Activated CD8-positive, alpha-beta T cell treated with anti-CD3 and anti-CD28 coated beads, Interleukin-2, amount 10 ng/mL, durations not matched to agents 7 days and 5 days (primary cell): ENCODE results near the gene LMO3. TPM values are rescaled to one million over a fixed set of nuclear protein-coding genes. Genes with fewer than 3 reads are reported as not detected.

Source experiments
- ATAC-seq: fragments of 150-1000 bp; cut with Tn5 transposase; one replicate; pipeline ENCODE4 v1.10.0; 2021; ENCODE audit warnings: moderate library complexity
- CTCF ChIA-PET: fragments of 350-600 bp; sonication (Branson Sonifier 250); formaldehyde crosslinking; loops from one replicate; lab custom pipeline; 2021; ENCODE audit warnings: antibody characterized with exemption; lab: Charles Lee
- POLR2A ChIA-PET: fragments of 350-600 bp; sonication (Branson Sonifier 250); formaldehyde crosslinking; loops from one replicate; lab custom pipeline; 2021; ENCODE audit warnings: antibody characterized with exemption; lab: Charles Lee
- DNase-seq: peaks from one replicate; pipeline ENCODE4 v3.0.0-alpha.2; 2020
- H3K27ac Mint-ChIP-seq: one replicate; pipeline ENCODE4 v1.8.0; 2021; ENCODE audit warnings: mild to moderate bottlenecking, mixed read lengths
- H3K27me3 Mint-ChIP-seq: one replicate; pipeline ENCODE4 v1.8.0; 2021; ENCODE audit warnings: low read depth, mixed read lengths
- H3K36me3 Mint-ChIP-seq: one replicate; pipeline ENCODE4 v1.8.0; 2021; ENCODE audit warnings: low read depth, mixed read lengths
- H3K4me1 Mint-ChIP-seq: one replicate; pipeline ENCODE4 v1.8.0; 2021; ENCODE audit warnings: low read depth, mixed read lengths
- H3K4me3 Mint-ChIP-seq: one replicate; pipeline ENCODE4 v1.8.0; 2021; ENCODE audit warnings: mild to moderate bottlenecking, mixed read lengths
- H3K9me3 Mint-ChIP-seq: one replicate; pipeline ENCODE4 v1.8.0; 2022; ENCODE audit warnings: mixed read lengths; ENCODE audit not compliant: insufficient read depth
- total RNA-seq, 2 experiments: library from RNA; stranded (reverse); gene quantifications; one replicate each; pipeline ENCODE4 v1.2.3, GENCODE V29; 2021

The LMO3 gene
- total RNA-seq, 2 experiments from 2014 or later, result not detected

GRCh38 chr12:16526693-16527092, 79.3 kb downstream of the LMO3 start:
- ChIA-PET CTCF (no interaction called here), POLR2A (no interaction called here)
- Mint-ChIP-seq H3K4me1 (no peaks in the 10 kb centered on the region), H3K36me3 (no peaks in the 10 kb centered on the region), H3K9me3 (no peaks in the 10 kb centered on the region), H3K27ac (no peak overlapping the region), H3K27me3 (no peaks in the 10 kb centered on the region), H3K4me3 (no peak overlapping the region)
- no peak for ATAC-seq
- no peak for DNase-seq

GRCh38 chr12:16524378-16524777, 81.6 kb downstream of the LMO3 start:
- H3K36me3 Mint-ChIP-seq, result no peaks in the 10 kb centered on the region
- POLR2A ChIA-PET, result no interaction called here
- H3K9me3 Mint-ChIP-seq, result no peaks in the 10 kb centered on the region
- no peaks in the 10 kb centered on the region for H3K4me1 Mint-ChIP-seq
- no peak overlapping the region for H3K27ac Mint-ChIP-seq
- H3K4me3 Mint-ChIP-seq, result no peak overlapping the region
- DNase-seq (no peak), ATAC-seq (no peak)
- CTCF ChIA-PET, result no interaction called here
- no peaks in the 10 kb centered on the region for H3K27me3 Mint-ChIP-seq

GRCh38 chr12:16523951-16524331, 82.0 kb downstream of the LMO3 start:
- no peaks in the 10 kb centered on the region for H3K4me1 Mint-ChIP-seq
- no peak for ATAC-seq
- H3K27me3 Mint-ChIP-seq, result no peaks in the 10 kb centered on the region
- no peak overlapping the region for H3K27ac Mint-ChIP-seq
- CTCF ChIA-PET, result no interaction called here
- H3K36me3 Mint-ChIP-seq, result no peaks in the 10 kb centered on the region
- no peak for DNase-seq
- H3K9me3 Mint-ChIP-seq, result no peaks in the 10 kb centered on the region
- POLR2A ChIA-PET, result no interaction called here
- no peak overlapping the region for H3K4me3 Mint-ChIP-seq

GRCh38 chr12:16523284-16523950, 82.5 kb downstream of the LMO3 start:
- H3K36me3 Mint-ChIP-seq, result no peaks in the 10 kb centered on the region
- DNase-seq (no peak), ATAC-seq (no peak)
- H3K4me1 Mint-ChIP-seq, result no peaks in the 10 kb centered on the region
- no peak overlapping the region for H3K27ac Mint-ChIP-seq
- no peak overlapping the region for H3K4me3 Mint-ChIP-seq
- ChIA-PET CTCF (no interaction called here), POLR2A (no interaction called here)
- no peaks in the 10 kb centered on the region for H3K9me3 Mint-ChIP-seq
- no peaks in the 10 kb centered on the region for H3K27me3 Mint-ChIP-seq

GRCh38 chr12:16520328-16520727, 85.6 kb downstream of the LMO3 start:
- ChIA-PET CTCF (no interaction called here), POLR2A (no interaction called here)
- DNase-seq (no peak), ATAC-seq (no peak)
- no peaks in the 10 kb centered on the region for H3K4me1 Mint-ChIP-seq
- H3K4me3 Mint-ChIP-seq, result no peak overlapping the region
- no peak overlapping the region for H3K27ac Mint-ChIP-seq
- H3K27me3 Mint-ChIP-seq, result no peaks in the 10 kb centered on the region
- H3K9me3 Mint-ChIP-seq, result peaks cover 5% of the 10 kb centered on the region
- no peaks in the 10 kb centered on the region for H3K36me3 Mint-ChIP-seq

GRCh38 chr12:16515666-16516065, 90.3 kb downstream of the LMO3 start:
- no peak overlapping the region for H3K27ac Mint-ChIP-seq
- no peaks in the 10 kb centered on the region for H3K36me3 Mint-ChIP-seq
- peaks cover 9% of the 10 kb centered on the region for H3K9me3 Mint-ChIP-seq
- ATAC-seq, result no peak
- H3K4me3 Mint-ChIP-seq, result no peak overlapping the region
- POLR2A ChIA-PET, result no interaction called here
- DNase-seq, result no peak
- H3K27me3 Mint-ChIP-seq, result no peaks in the 10 kb centered on the region
- no peaks in the 10 kb centered on the region for H3K4me1 Mint-ChIP-seq
- CTCF ChIA-PET, result no interaction called here

- Mint-ChIP-seq H3K4me1 (no peaks in the 10 kb centered on the region), H3K27ac (no peak overlapping the region), H3K4me3 (no peak overlapping the region), H3K27me3 (no peaks in the 10 kb centered on the region), H3K9me3 (peaks cover 9% of the 10 kb centered on the region), H3K36me3 (no peaks in the 10 kb centered on the region)
- no peak for DNase-seq
- ChIA-PET POLR2A (no interaction called here), CTCF (no interaction called here)
- ATAC-seq, result no peak
Observed at GRCh38 chr12:16513231-16513630, 92.7 kb downstream of the LMO3 start.

GRCh38 chr12:16509411-16509810, 96.6 kb downstream of the LMO3 start:
- no peak overlapping the region for H3K27ac Mint-ChIP-seq
- no peaks in the 10 kb centered on the region for H3K27me3 Mint-ChIP-seq
- H3K4me3 Mint-ChIP-seq, result no peak overlapping the region
- no peak for DNase-seq
- H3K9me3 Mint-ChIP-seq, result no peaks in the 10 kb centered on the region
- CTCF ChIA-PET, result no interaction called here
- no peak for ATAC-seq
- H3K36me3 Mint-ChIP-seq, result no peaks in the 10 kb centered on the region
- H3K4me1 Mint-ChIP-seq, result no peaks in the 10 kb centered on the region
- POLR2A ChIA-PET, result no interaction called here

- H3K27me3 Mint-ChIP-seq, result no peaks in the 10 kb centered on the region
Observed at GRCh38 chr12:16506394-16506793, 99.6 kb downstream of the LMO3 start.

GRCh38 chr12:16504200-16504599, 101.8 kb downstream of the LMO3 start:
- Mint-ChIP-seq H3K4me3 (no peak overlapping the region), H3K27me3 (no peaks in the 10 kb centered on the region), H3K4me1 (no peaks in the 10 kb centered on the region), H3K27ac (no peak overlapping the region), H3K9me3 (no peaks in the 10 kb centered on the region), H3K36me3 (no peaks in the 10 kb centered on the region)
- ATAC-seq (no peak), DNase-seq (no peak)
- CTCF ChIA-PET, result no interaction called here
- POLR2A ChIA-PET, result no interaction called here

More at GRCh38 chr12:16506394-16506793, 99.6 kb downstream of the LMO3 start:
- POLR2A ChIA-PET, result no interaction called here
- ATAC-seq (no peak), DNase-seq (no peak)
- Mint-ChIP-seq H3K27ac (no peak overlapping the region), H3K4me1 (no peaks in the 10 kb centered on the region), H3K36me3 (no peaks in the 10 kb centered on the region), H3K9me3 (no peaks in the 10 kb centered on the region), H3K4me3 (no peak overlapping the region)
- CTCF ChIA-PET, result no interaction called here

- no peak for ATAC-seq
- Mint-ChIP-seq H3K36me3 (no peaks in the 10 kb centered on the region), H3K27me3 (no peaks in the 10 kb centered on the region), H3K9me3 (peaks cover 4% of the 10 kb centered on the region), H3K27ac (no peak overlapping the region), H3K4me1 (no peaks in the 10 kb centered on the region), H3K4me3 (no peak overlapping the region)
- ChIA-PET POLR2A (no interaction called here), CTCF (no interaction called here)
- DNase-seq, result no peak
Observed at GRCh38 chr12:16499611-16500010, 106.4 kb downstream of the LMO3 start.
